Keratinocyte (primary cell): ENCODE data around the gene POP4. TPM values are rescaled to one million over a fixed set of nuclear protein-coding genes. Genes with fewer than 3 reads are reported as not detected.

Experiments
- DNase-seq: peaks from one replicate; pipeline ENCODE4 v3.0.0-alpha.2; 2011; ENCODE audit warnings: low read depth, missing footprints, low spot score
- FAIRE-seq: peaks from 2 replicates; lab custom pipeline; 2011; peaks lifted over from hg19 to GRCh38; lab: Jason Lieb, UNC
- H2AFZ ChIP-seq: 2 replicates; pipeline ENCODE4 v1.6.0; 2012; ENCODE audit warnings: low read length, control low read depth, inconsistent platforms; ENCODE audit not compliant: control insufficient read depth
- H3K27ac ChIP-seq: 2 replicates; pipeline ENCODE4 v1.5.1; 2011; ENCODE audit warnings: low read length; ENCODE audit not compliant: control insufficient read depth, insufficient read depth
- H3K27me3 ChIP-seq: 3 replicates; pipeline ENCODE4 v1.6.0; 2011; ENCODE audit warnings: low read length; ENCODE audit not compliant: control insufficient read depth, insufficient read depth; ENCODE audit errors: extremely low read depth
- H3K36me3 ChIP-seq, 2 experiments: 2 replicates in 1 of 2; 3 replicates in 1 of 2; pipeline ENCODE4 v1.5.1; 2011; ENCODE audit warnings: low read length in 2 of 2, mild to moderate bottlenecking in 1 of 2; ENCODE audit not compliant: control insufficient read depth in 2 of 2, insufficient read depth in 2 of 2; ENCODE audit errors: extremely low read depth in 1 of 2
- H3K4me1 ChIP-seq: 3 replicates; pipeline ENCODE4 v1.5.1; 2011; ENCODE audit warnings: low read length; ENCODE audit not compliant: control insufficient read depth, insufficient read depth; ENCODE audit errors: extremely low read depth
- H3K4me2 ChIP-seq: 3 replicates; pipeline ENCODE4 v1.6.0; 2011; ENCODE audit warnings: low read depth, low read length; ENCODE audit not compliant: control insufficient read depth, insufficient read depth; ENCODE audit errors: extremely low read depth
- H3K4me3 ChIP-seq, 3 experiments: fragments of 200-600 bp in 1 of 3; sonication (generic) in 1 of 3; 2 replicates in 2 of 3; 3 replicates in 1 of 3; pipeline ENCODE4 v1.5.1; 2011 to 2016; ENCODE audit warnings: low read length in 3 of 3, mild to moderate bottlenecking in 3 of 3, control low read depth in 2 of 3, inconsistent platforms in 1 of 3, low read depth in 1 of 3, mixed read lengths in 1 of 3, mixed run types in 1 of 3, moderate library complexity in 1 of 3; ENCODE audit not compliant: control insufficient read depth in 2 of 3, insufficient read depth in 2 of 3; ENCODE audit errors: extremely low read depth in 1 of 3
- H3K79me2 ChIP-seq: 2 replicates; pipeline ENCODE4 v1.6.0; 2012; ENCODE audit warnings: low read length; ENCODE audit not compliant: control insufficient read depth, insufficient read depth
- H3K9ac ChIP-seq: 3 replicates; pipeline ENCODE4 v1.6.0; 2011; ENCODE audit warnings: low read length; ENCODE audit not compliant: control insufficient read depth, insufficient read depth; ENCODE audit errors: extremely low read depth
- H3K9me1 ChIP-seq: 3 replicates; pipeline ENCODE4 v1.6.0; 2011; ENCODE audit warnings: low read length; ENCODE audit not compliant: control insufficient read depth, insufficient read depth; ENCODE audit errors: extremely low read depth
- H3K9me3 ChIP-seq: 2 replicates; pipeline ENCODE4 v1.5.1; 2012; ENCODE audit warnings: low read depth, low read length; ENCODE audit not compliant: control insufficient read depth
- H4K20me1 ChIP-seq: 3 replicates; pipeline ENCODE4 v1.6.0; 2011; ENCODE audit warnings: low read length; ENCODE audit not compliant: control insufficient read depth, insufficient read depth; ENCODE audit errors: extremely low read depth
- CTCF ChIP-seq, 3 experiments: IDR thresholded peaks in 1 of 3; conservative IDR thresholded peaks in 1 of 3; optimal IDR thresholded peaks in 1 of 3; 2 replicates in 2 of 3; 3 replicates in 1 of 3; pipeline versions ENCODE3 to v1.5.1; 2011; ENCODE audit warnings: low read length in 3 of 3, mild to moderate bottlenecking in 3 of 3, moderate library complexity in 2 of 3, control low read depth in 1 of 3, inconsistent platforms in 1 of 3; ENCODE audit not compliant: insufficient read depth in 2 of 3; ENCODE audit errors: extremely low read depth in 1 of 3
- EZH2 ChIP-seq: IDR thresholded peaks from one replicate; pipeline ENCODE4 v1.6.1; 2012; ENCODE audit warnings: inconsistent platforms, mild to moderate bottlenecking, low read length, moderate library complexity
- dilution Hi-C: fragments of 300-500 bp; cut with MboI; formaldehyde crosslinking; loops from one replicate; pipeline ENCODE4 v1.7.0; 2020; ENCODE audit warnings: low sequenced_read_pairs; ENCODE audit not compliant: extremely low pct_ligation_motif_present
- polyA plus RNA-seq, 5 experiments: library from polyadenylated mRNA; depleted of rRNA in 3 of 5; stranded (reverse) in 3 of 5; stranded (forward) in 1 of 5; unstranded in 1 of 5; fragments of >200 nt; gene quantifications; 1 replicate in 1 of 5; 2 replicates in 3 of 5; 3 replicates in 1 of 5; pipeline versions ENCODE4 v1.2.1 to v1.2.3, GENCODE V29; 2011 to 2012; ENCODE audit warnings: missing spikeins in 2 of 5, low read depth in 1 of 5, low replicate concordance in 1 of 5

POP4 gene
- polyA plus RNA-seq, 1 donor (not counting 4 experiments of a cell fraction or from before 2014, with no cell fraction given), result 104 TPM

GRCh38 chr19:29653398-29653797, 47.3 kb downstream of the POP4 start:
- H3K9ac ChIP-seq, result no peak overlapping the region
- H3K4me2 ChIP-seq, result no peak overlapping the region
- dilution Hi-C loops, result no loop called here
- no peaks in the 10 kb centered on the region for H3K79me2 ChIP-seq
- FAIRE-seq, result no peak
- no peaks in the 10 kb centered on the region for H3K4me1 ChIP-seq
- H3K9me1 ChIP-seq, result no peaks in the 10 kb centered on the region
- no peaks in the 10 kb centered on the region for H3K27me3 ChIP-seq
- H2AFZ ChIP-seq, result no peak overlapping the region
- no peak for TF ChIP-seq EZH2
- no peak overlapping the region for H3K4me3 ChIP-seq
- H3K9me3 ChIP-seq, result no peaks in the 10 kb centered on the region
- DNase-seq, result no peak
- H3K27ac ChIP-seq, result no peak overlapping the region
- H4K20me1 ChIP-seq, result no peaks in the 10 kb centered on the region
- peaks cover 0 to 6% of the 10 kb centered on the region in 2 experiments for H3K36me3 ChIP-seq

- Histone ChIP-seq H3K9me3 (no peaks in the 10 kb centered on the region), H3K36me3 (peaks cover 0 to 6% of the 10 kb centered on the region in 2 experiments), H3K9ac (no peak overlapping the region), H2AFZ (no peak overlapping the region), H3K27me3 (no peaks in the 10 kb centered on the region), H3K4me1 (no peaks in the 10 kb centered on the region), H4K20me1 (no peaks in the 10 kb centered on the region), H3K4me2 (no peak overlapping the region), H3K4me3 (no peak overlapping the region), H3K9me1 (no peaks in the 10 kb centered on the region), H3K79me2 (peaks cover 1% of the 10 kb centered on the region), H3K27ac (no peak overlapping the region)
- no peak for DNase-seq
- dilution Hi-C loops, result no loop called here
- FAIRE-seq, result no peak
- TF ChIP-seq EZH2, result no peak
Observed at GRCh38 chr19:29655648-29656335, 49.7 kb downstream of the POP4 start.

- Histone ChIP-seq H3K4me3 (no peak overlapping the region), H3K27ac (no peak overlapping the region), H3K9ac (no peak overlapping the region), H3K27me3 (no peaks in the 10 kb centered on the region), H3K9me3 (no peaks in the 10 kb centered on the region), H3K4me2 (no peak overlapping the region), H2AFZ (no peak overlapping the region), H3K4me1 (peaks cover 17% of the 10 kb centered on the region), H3K36me3 (peaks cover 0 to 6% of the 10 kb centered on the region in 2 experiments), H3K79me2 (peaks cover 6% of the 10 kb centered on the region), H3K9me1 (no peaks in the 10 kb centered on the region), H4K20me1 (no peaks in the 10 kb centered on the region)
- TF ChIP-seq CTCF (optimal IDR thresholded peaks at IDR 0.05 in 1 of 3, IDR thresholded peaks at IDR 0.05 in 1 of 3, conservative IDR thresholded peaks at IDR 0.05 in 1 of 3; ENCODE audit: extremely low read depth in 1 of 3, insufficient read depth in 2 of 3, low read length in 3 of 3) (no peak), EZH2 (no peak)
- FAIRE-seq (no peak), DNase-seq (no peak)
- dilution Hi-C loops, result no loop called here
Observed at GRCh38 chr19:29658221-29658991, 52.3 kb downstream of the POP4 start.
